Mesodermal cell (in vitro differentiated cells): ENCODE measurements around the gene RLIM. TPM values are rescaled to one million over a fixed set of nuclear protein-coding genes. Genes with fewer than 3 reads are reported as not detected.
"Not testable (repeated sequence)": the region's sequence is repeated elsewhere in the genome, so short reads cannot be mapped to it uniquely, and the experiment has no call there.

Source experiments
- H3K27ac ChIP-seq: 2 replicates; pipeline ENCODE4 v1.7.0; 2013; ENCODE audit warnings: mild to moderate bottlenecking, low read depth, low read length, moderate library complexity; ENCODE audit not compliant: severe bottlenecking
- H3K36me3 ChIP-seq: 2 replicates; pipeline ENCODE4 v1.7.1; 2013; ENCODE audit warnings: mild to moderate bottlenecking, low read length, moderate library complexity; ENCODE audit not compliant: control insufficient read depth, insufficient read depth
- H3K4me1 ChIP-seq: one replicate; pipeline ENCODE4 v1.7.1; 2013; ENCODE audit warnings: mild to moderate bottlenecking, low read length; ENCODE audit not compliant: insufficient read depth, control insufficient read depth, poor library complexity, severe bottlenecking
- H3K4me3 ChIP-seq: 2 replicates; pipeline ENCODE4 v1.7.0; 2013; ENCODE audit warnings: low read length, control low read depth, mild to moderate bottlenecking; ENCODE audit not compliant: insufficient read depth, poor library complexity, severe bottlenecking; ENCODE audit errors: extremely low read depth
- H3K9me3 ChIP-seq: 2 replicates; pipeline ENCODE4 v1.7.1; 2013; ENCODE audit warnings: mild to moderate bottlenecking, low read length, moderate library complexity; ENCODE audit not compliant: control insufficient read depth
- WGBS, 2 experiments: methylation state at CpG; one replicate each; pipeline ENCODE4 v1.1.5; 2013; ENCODE audit warnings: missing lambda C conversion rate in 2 of 2; ENCODE audit not compliant: insufficient coverage in 2 of 2; 5-methylcytosine and 5-hydroxymethylcytosine counted together
- polyA plus RNA-seq, 2 experiments: library from polyadenylated mRNA; stranded (reverse); fragments of 50-300 nt; gene quantifications; one replicate each; pipeline ENCODE4 v1.2.3, GENCODE V29; 2013

RLIM gene
- 24.7 TPM for polyA plus RNA-seq (2013, experiment 1 of 2)
- 27.0 TPM for polyA plus RNA-seq (2013, experiment 2 of 2)

GRCh38 chrX:74614093-74614909 lies at the start of gene RLIM:
Gene RLIM (minus strand): TSS chrX:74614624. CDS start chrX:74595977, 18,647 bp downstream.
- H3K4me1 ChIP-seq: no peaks in the 10 kb centered on the region
- peak within 1 kb of the TSS; percentile 61 for H3K4me3 ChIP-seq
- no peaks in the 10 kb centered on the region for H3K9me3 ChIP-seq
- peaks cover 18% of the 10 kb centered on the region for H3K36me3 ChIP-seq
- H3K27ac ChIP-seq: peak within 1 kb of the TSS; percentile 99
- WGBS, 2 experiments: 0% methylated on average over 7 to 23 of the region's 66 CpGs

- peak overlapping the region; percentile 78 for H3K27ac ChIP-seq
- no peaks in the 10 kb centered on the region for H3K36me3 ChIP-seq
These were observed 41.8 kb upstream of the RLIM start for GRCh38 chrX:74656079-74656745.

GRCh38 chrX:74654953-74655352 lies 40.5 kb upstream of the RLIM start:
- H3K9me3 ChIP-seq, H3K27ac ChIP-seq, H3K4me3 ChIP-seq, H3K4me1 ChIP-seq, H3K36me3 ChIP-seq: not testable (repeated sequence)
- 83 to 90% methylated on average over 2 to 3 of the region's 4 CpGs for WGBS, 2 experiments

More at GRCh38 chrX:74656079-74656745, 41.8 kb upstream of the RLIM start:
- Histone ChIP-seq H3K9me3 (no peaks in the 10 kb centered on the region), H3K4me1 (peaks cover 3% of the 10 kb centered on the region), H3K4me3 (no peak overlapping the region)
- WGBS, 2 experiments: 40% methylated on average over 1 of the region's 6 CpGs; no CpG with 5 or more reads in 1 of the 2 experiments

GRCh38 chrX:74636749-74637314 lies 22.4 kb upstream of the RLIM start:
- no peak overlapping the region for H3K4me3 ChIP-seq
- H3K9me3 ChIP-seq: no peaks in the 10 kb centered on the region
- no peaks in the 10 kb centered on the region for H3K36me3 ChIP-seq
- no peak overlapping the region for H3K27ac ChIP-seq
- H3K4me1 ChIP-seq: no peaks in the 10 kb centered on the region
- WGBS, 2 experiments: 82% methylated on average over 4 of the region's 9 CpGs; no CpG with 5 or more reads in 1 of the 2 experiments

- 0% methylated on average over 1 to 4 of the region's 15 CpGs for WGBS, 2 experiments
- Histone ChIP-seq H3K9me3 (no peaks in the 10 kb centered on the region), H3K36me3 (peaks cover 20% of the 10 kb centered on the region), H3K27ac (peak overlapping the region; percentile 99), H3K4me3 (peak overlapping the region; percentile 61), H3K4me1 (no peaks in the 10 kb centered on the region)
These were observed 893 bp downstream of the RLIM start for GRCh38 chrX:74613370-74614092.

DNA sequence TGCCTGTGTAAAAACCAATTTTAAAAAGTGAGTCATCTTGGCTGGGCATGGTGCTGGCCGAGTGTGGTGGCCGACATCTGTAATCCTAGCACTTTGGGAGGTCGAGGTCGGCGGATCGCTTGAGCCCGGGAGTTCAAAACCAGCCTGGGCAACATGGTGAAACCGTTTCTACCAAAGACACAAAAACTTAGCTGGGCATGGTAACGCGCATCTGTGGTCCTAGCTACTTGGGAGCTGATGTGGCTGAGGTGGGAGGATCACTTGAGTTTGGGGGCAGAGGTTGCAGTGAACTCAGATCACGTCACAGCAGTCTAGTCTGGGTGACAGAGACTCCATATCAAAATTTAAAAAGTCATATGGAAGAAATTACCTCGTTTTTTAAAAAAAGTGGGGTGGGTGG lies 7.6 kb downstream of the RLIM start:
- Histone ChIP-seq H3K4me1 (no peaks in the 10 kb centered on the region), H3K4me3 (no peak overlapping the region), H3K36me3 (peaks cover 37% of the 10 kb centered on the region), H3K9me3 (no peaks in the 10 kb centered on the region), H3K27ac (no peak overlapping the region)
- WGBS, 2 experiments: 90 to 97% methylated on average over 2 to 7 of the region's 12 CpGs

DNA sequence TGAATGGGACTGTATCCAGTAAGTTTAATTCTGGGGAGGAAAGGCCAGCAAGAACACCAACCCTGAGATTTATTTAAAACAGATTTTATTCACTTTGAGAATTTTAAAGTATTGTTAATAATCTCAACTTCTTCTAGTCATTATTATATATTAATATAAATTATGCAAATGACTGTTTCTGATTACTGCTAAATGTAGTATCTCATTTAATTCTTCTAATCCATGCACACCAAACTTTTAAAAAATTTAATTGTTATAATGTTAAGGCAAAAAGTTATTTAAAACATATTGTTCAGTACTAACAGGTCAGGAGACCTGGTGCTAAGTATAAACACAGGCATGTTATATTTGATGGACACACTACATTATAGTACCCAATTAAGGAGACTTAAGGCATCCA lies 8.1 kb downstream of the RLIM start:
- Histone ChIP-seq H3K9me3 (no peaks in the 10 kb centered on the region), H3K27ac (no peak overlapping the region), H3K4me3 (no peak overlapping the region), H3K4me1 (no peaks in the 10 kb centered on the region), H3K36me3 (peaks cover 35% of the 10 kb centered on the region)

- H3K27ac ChIP-seq: no peak overlapping the region
- no peaks in the 10 kb centered on the region for H3K4me1 ChIP-seq
- peaks cover 31% of the 10 kb centered on the region for H3K36me3 ChIP-seq
- no peaks in the 10 kb centered on the region for H3K9me3 ChIP-seq
- WGBS, 2 experiments: 80% methylated on average over 1 of the region's 2 CpGs; no CpG with 5 or more reads in 1 of the 2 experiments
- no peak overlapping the region for H3K4me3 ChIP-seq
These were observed 11.4 kb downstream of the RLIM start for GRCh38 chrX:74603040-74603439.

- no peaks in the 10 kb centered on the region for H3K9me3 ChIP-seq
- peaks cover 30% of the 10 kb centered on the region for H3K36me3 ChIP-seq
- H3K27ac ChIP-seq: no peak overlapping the region
- WGBS, 2 experiments: 80 to 97% methylated on average over 2 to 5 of the region's 8 CpGs
- no peak overlapping the region for H3K4me3 ChIP-seq
- H3K4me1 ChIP-seq: no peaks in the 10 kb centered on the region
These were observed 12.3 kb downstream of the RLIM start for GRCh38 chrX:74602142-74602541.

DNA sequence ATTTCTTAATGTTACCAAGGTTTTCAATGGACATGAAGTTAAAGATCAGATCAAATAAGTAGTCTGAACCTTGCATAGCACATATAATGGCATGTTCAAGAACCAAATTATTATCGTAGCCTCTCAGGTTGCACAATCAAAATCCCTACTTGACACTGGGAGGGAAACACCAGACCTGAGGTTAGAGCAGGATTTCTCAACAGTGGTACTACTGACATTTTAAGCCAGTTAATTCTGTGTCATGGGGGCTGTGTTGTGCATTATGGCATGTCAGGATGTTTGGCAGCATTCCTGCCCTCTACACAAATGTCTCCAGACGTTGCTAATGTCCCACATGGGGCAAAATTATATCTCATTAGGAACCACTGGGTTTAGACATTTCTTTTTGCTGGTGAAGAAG lies 20.8 kb downstream of the RLIM start:
- Histone ChIP-seq H3K4me1 (no peaks in the 10 kb centered on the region), H3K36me3 (peaks cover 49% of the 10 kb centered on the region), H3K27ac (no peak overlapping the region), H3K9me3 (no peaks in the 10 kb centered on the region), H3K4me3 (no peak overlapping the region)
- no CpG with 5 or more reads among the region's 2 CpGs for WGBS, 2 experiments
